Upper lobe of left lung (tissue), 6 donors: ENCODE data around the gene GUCY1B1. TPM values are rescaled to one million over a fixed set of nuclear protein-coding genes. Genes with fewer than 3 reads are reported as not detected.

Experiments used
- ATAC-seq, 2 donors: fragments of 200-7000 bp; cut with Tn5 transposase; one replicate each; pipeline ENCODE4 v1.9.1; 2022; ENCODE audit warnings: mild to moderate bottlenecking in 2 of 2, moderate library complexity in 2 of 2; ENCODE audit not compliant: low FRiP score in 2 of 2
- DNase-seq, 2 donors: peaks; one replicate each; pipeline ENCODE4 v3.0.0-alpha.2; 2019 to 2020
- H3K27ac ChIP-seq, 4 donors: fragments of 200-600 bp; sonication (generic); one replicate each; pipeline ENCODE4 v1.5.1; 2016 to 2019
- H3K27me3 ChIP-seq, 4 donors: fragments of 200-600 bp; sonication (generic); one replicate each; pipeline ENCODE4 v1.5.1; 2017 to 2019
- H3K36me3 ChIP-seq, 4 donors: fragments of 200-600 bp; sonication (generic); one replicate each; pipeline ENCODE4 v1.5.1; 2016 to 2019
- H3K4me1 ChIP-seq, 4 donors: fragments of 200-600 bp; sonication (generic); one replicate each; pipeline ENCODE4 v1.5.1; 2018 to 2019
- H3K4me3 ChIP-seq, 4 donors: fragments of 200-600 bp; sonication (generic); one replicate each; pipeline ENCODE4 v1.5.1; 2017 to 2019; ENCODE audit warnings: mild to moderate bottlenecking in 2 of 4, moderate library complexity in 1 of 4
- H3K9me3 ChIP-seq, 4 donors: fragments of 200-600 bp; sonication (generic); one replicate each; pipeline ENCODE4 v1.5.1; 2018 to 2019
- CTCF ChIP-seq, 6 experiments: fragments of 450-650 bp in 4 of 6; fragments of 200-600 bp in 2 of 6; sonication (generic) in 2 of 6; IDR thresholded peaks; one replicate each; pipeline ENCODE4 v1.5.1; 2016 to 2019; ENCODE audit warnings: antibody characterized with exemption in 6 of 6
- EP300 ChIP-seq, 4 donors: sonication (generic); formaldehyde crosslinking; IDR thresholded peaks; one replicate each; pipeline ENCODE4 v1.5.1; 2017; ENCODE audit warnings: antibody characterized with exemption in 4 of 4, control low read depth in 2 of 4
- POLR2A ChIP-seq, 4 donors: fragments of 450-650 bp; IDR thresholded peaks; one replicate each; pipeline ENCODE4 v1.5.1; 2016 to 2017; ENCODE audit warnings: antibody characterized with exemption in 4 of 4, mild to moderate bottlenecking in 2 of 4
- POLR2AphosphoS5 ChIP-seq, 2 donors: sonication (generic); formaldehyde crosslinking; IDR thresholded peaks; one replicate each; pipeline ENCODE4 v1.5.1; 2017; ENCODE audit warnings: antibody characterized with exemption in 2 of 2
- WGBS, 2 donors: methylation state at CpG; one replicate each; pipeline ENCODE4 v1.1.5; 2017 to 2018; 5-methylcytosine and 5-hydroxymethylcytosine counted together
- total RNA-seq, 6 donors: library from RNA; depleted of rRNA in 4 of 6; stranded (reverse); fragments of >200 nt in 4 of 6; gene quantifications; one replicate each; pipeline versions ENCODE4 v1.1.0 to v1.2.1, GENCODE V29; 2016 to 2021
- donor health status: DM: no; HTN: no; CAD: no; lungs with moderate emphysema.
- donor health status: DM: no; HTN: yes; CAD: no; lungs with severe emphysema.

The GUCY1B1 gene
- total RNA-seq, 6 donors from 2014 or later = 8.1 to 24.1 (median 13.2) TPM

GRCh38 chr4:155734065-155734464 is 24.8 kb upstream of the GUCY1B1 start:
- Histone ChIP-seq H3K4me1 (no peaks in the 10 kb centered on the region), H3K4me3 (no peak overlapping the region), H3K9me3 (no peaks in the 10 kb centered on the region), H3K36me3 (no peaks in the 10 kb centered on the region), H3K27me3 (no peaks in the 10 kb centered on the region), H3K27ac (no peak overlapping the region)
- no peak for TF ChIP-seq EP300 (IDR thresholded peaks at IDR 0.05)
- no peak for TF ChIP-seq POLR2A (IDR thresholded peaks at IDR 0.05)
- TF ChIP-seq CTCF (IDR thresholded peaks at IDR 0.05) = no peak
- no peak for TF ChIP-seq POLR2AphosphoS5 (IDR thresholded peaks at IDR 0.05)
- no peak for DNase-seq
- 71 to 84% methylated on average over 3 of the region's 3 CpGs for WGBS, 2 donors
- ATAC-seq = no peak

GRCh38 chr4:155734951-155735350 is 23.9 kb upstream of the GUCY1B1 start:
- TF ChIP-seq EP300 (IDR thresholded peaks at IDR 0.05) = no peak
- TF ChIP-seq CTCF (IDR thresholded peaks at IDR 0.05) = no peak
- TF ChIP-seq POLR2AphosphoS5 (IDR thresholded peaks at IDR 0.05) = no peak
- TF ChIP-seq POLR2A (IDR thresholded peaks at IDR 0.05) = no peak
- no peaks in the 10 kb centered on the region for H3K9me3 ChIP-seq
- H3K4me3 ChIP-seq = no peak overlapping the region
- WGBS, 2 donors = 68 to 80% methylated on average over 1 of the region's 1 CpG
- H3K4me1 ChIP-seq = no peaks in the 10 kb centered on the region
- no peak for DNase-seq
- ATAC-seq = no peak
- H3K27me3 ChIP-seq = no peaks in the 10 kb centered on the region
- H3K27ac ChIP-seq = no peak overlapping the region
- H3K36me3 ChIP-seq = no peaks in the 10 kb centered on the region

GRCh38 chr4:155735496-155735895 is 23.3 kb upstream of the GUCY1B1 start:
- ATAC-seq = no peak
- Histone ChIP-seq H3K27ac (no peak overlapping the region), H3K4me3 (no peak overlapping the region)

GRCh38 chr4:155738548-155738947 is 20.3 kb upstream of the GUCY1B1 start:
- TF ChIP-seq POLR2A (IDR thresholded peaks at IDR 0.05) = no peak
- TF ChIP-seq CTCF (IDR thresholded peaks at IDR 0.05) = no peak
- DNase-seq (no peak), ATAC-seq (no peak)
- no peak overlapping the region for H3K4me3 ChIP-seq
- no peak overlapping the region for H3K27ac ChIP-seq
- H3K9me3 ChIP-seq = no peaks in the 10 kb centered on the region
- no peaks in the 10 kb centered on the region for H3K27me3 ChIP-seq
- WGBS, 2 donors = 79 to 85% methylated on average over 2 of the region's 2 CpGs
- H3K4me1 ChIP-seq = no peaks in the 10 kb centered on the region
- no peaks in the 10 kb centered on the region for H3K36me3 ChIP-seq

More at GRCh38 chr4:155735496-155735895, 23.3 kb upstream of the GUCY1B1 start:
- Histone ChIP-seq H3K4me1 (no peaks in the 10 kb centered on the region), H3K27me3 (no peaks in the 10 kb centered on the region), H3K36me3 (no peaks in the 10 kb centered on the region), H3K9me3 (no peaks in the 10 kb centered on the region)
- TF ChIP-seq CTCF (IDR thresholded peaks at IDR 0.05) (no peak), EP300 (IDR thresholded peaks at IDR 0.05) (no peak), POLR2A (IDR thresholded peaks at IDR 0.05) (no peak), POLR2AphosphoS5 (IDR thresholded peaks at IDR 0.05) (no peak)
- DNase-seq = no peak

- Histone ChIP-seq H3K9me3 (no peaks in the 10 kb centered on the region), H3K27me3 (no peaks in the 10 kb centered on the region), H3K4me1 (no peaks in the 10 kb centered on the region), H3K4me3 (no peak overlapping the region), H3K36me3 (no peaks in the 10 kb centered on the region), H3K27ac (no peak overlapping the region)
- TF ChIP-seq EP300 (IDR thresholded peaks at IDR 0.05) = no peak
- TF ChIP-seq POLR2AphosphoS5 (IDR thresholded peaks at IDR 0.05) = no peak
- TF ChIP-seq POLR2A (IDR thresholded peaks at IDR 0.05) = no peak
- DNase-seq = no peak
- 95 to 100% methylated on average over 1 of the region's 1 CpG for WGBS, 2 donors
- ATAC-seq = no peak
Observed at GRCh38 chr4:155741546-155741945, 17.3 kb upstream of the GUCY1B1 start.
